RWPE2 (cell line): ENCODE data around the gene CD74.

Source experiments
- ATAC-seq: fragments of 200-7000 bp; cut with Tn5 transposase; 3 replicates; pipeline ENCODE4 v1.9.1; 2021; ENCODE audit warnings: low read depth
- DNase-seq: peaks from one replicate; pipeline ENCODE4 v3.0.0-alpha.2; 2020; ENCODE audit warnings: low spot score
- H3K27ac ChIP-seq: fragments of 450-650 bp; 2 replicates; pipeline ENCODE4 v1.5.1; 2017; ENCODE audit warnings: mild to moderate bottlenecking; ENCODE audit not compliant: poor library complexity, severe bottlenecking
- H3K27me3 ChIP-seq: fragments of 250-450 bp; sonication (Bioruptor Pico); 2 replicates; pipeline ENCODE4 v1.5.1; 2021; ENCODE audit warnings: mild to moderate bottlenecking, moderate library complexity; ENCODE audit not compliant: insufficient read depth, poor library complexity, severe bottlenecking
- H3K36me3 ChIP-seq: fragments of 250-450 bp; sonication (Bioruptor Pico); 2 replicates; pipeline ENCODE4 v1.5.1; 2020; ENCODE audit warnings: low read depth, mild to moderate bottlenecking, moderate library complexity
- H3K4me1 ChIP-seq: fragments of 250-450 bp; sonication (Bioruptor Pico); 2 replicates; pipeline ENCODE4 v1.5.1; 2021; ENCODE audit warnings: mild to moderate bottlenecking, moderate library complexity; ENCODE audit not compliant: insufficient read depth, poor library complexity, severe bottlenecking
- H3K4me3 ChIP-seq: fragments of 250-450 bp; sonication (Bioruptor Pico); 2 replicates; pipeline ENCODE4 v1.5.1; 2021; ENCODE audit warnings: mild to moderate bottlenecking, moderate library complexity; ENCODE audit not compliant: severe bottlenecking
- H3K9me3 ChIP-seq: fragments of 250-450 bp; sonication (Bioruptor Pico); 2 replicates; pipeline ENCODE4 v1.5.1; 2021; ENCODE audit warnings: mild to moderate bottlenecking, moderate library complexity; ENCODE audit not compliant: severe bottlenecking
- CTCF ChIP-seq: fragments of 450-650 bp; IDR thresholded peaks from one replicate; pipeline ENCODE4 v1.5.1; 2017; ENCODE audit warnings: mild to moderate bottlenecking, moderate library complexity; ENCODE audit not compliant: poor library complexity, severe bottlenecking

Gene CD74

GRCh38 chr5:150410524-150411244, 2.0 kb downstream of the CD74 start:
- Histone ChIP-seq H3K27me3 (no peaks in the 10 kb centered on the region), H3K4me3 (no peak overlapping the region), H3K4me1 (no peaks in the 10 kb centered on the region), H3K9me3 (no peaks in the 10 kb centered on the region), H3K27ac (no peak overlapping the region), H3K36me3 (no peaks in the 10 kb centered on the region)
- DNase-seq (no peak), ATAC-seq (peak; percentile 63)
- no peak for TF ChIP-seq CTCF

GRCh38 chr5:150409638-150410523, 2.8 kb downstream of the CD74 start:
- Histone ChIP-seq H3K4me1 (no peaks in the 10 kb centered on the region), H3K27ac (no peak overlapping the region), H3K36me3 (no peaks in the 10 kb centered on the region), H3K9me3 (no peaks in the 10 kb centered on the region), H3K27me3 (no peaks in the 10 kb centered on the region), H3K4me3 (no peak overlapping the region)
- ATAC-seq = peak; percentile 96
- no peak for DNase-seq
- no peak for TF ChIP-seq CTCF

GRCh38 chr5:150408231-150408943, 4.3 kb downstream of the CD74 start:
- Histone ChIP-seq H3K9me3 (no peaks in the 10 kb centered on the region), H3K27me3 (no peaks in the 10 kb centered on the region), H3K36me3 (peaks cover 3% of the 10 kb centered on the region; the same call in 1 of the 2 replicates), H3K27ac (no peak overlapping the region), H3K4me1 (no peaks in the 10 kb centered on the region), H3K4me3 (no peak overlapping the region)
- DNase-seq (no peak), ATAC-seq (no peak)
- TF ChIP-seq CTCF = no peak

- ATAC-seq (no peak), DNase-seq (peak; percentile 73)
- H3K4me3 ChIP-seq = no peak overlapping the region
- no peaks in the 10 kb centered on the region for H3K27me3 ChIP-seq
- no peaks in the 10 kb centered on the region for H3K9me3 ChIP-seq
- no peak overlapping the region for H3K27ac ChIP-seq
- H3K36me3 ChIP-seq = peaks cover 5% of the 10 kb centered on the region; the same call in 1 of the 2 replicates
- no peaks in the 10 kb centered on the region for H3K4me1 ChIP-seq
- no peak for TF ChIP-seq CTCF
Measured at GRCh38 chr5:150407096-150407720, 5.5 kb downstream of the CD74 start.
